Cardiac muscle cell (in vitro differentiated cells and primary cell): ENCODE measurements around the gene ACAA2. TPM values are rescaled to one million over a fixed set of nuclear protein-coding genes. Genes with fewer than 3 reads are reported as not detected.

Experiments used
- DNase-seq, 2 donors: peaks; one replicate each; pipeline versions ENCODE4 v3.0.0 to v3.0.0-alpha.2; 2010 to 2017; ENCODE audit warnings: low read depth in 1 of 2, low spot score in 1 of 2
- H3K27ac ChIP-seq: fragments of 200-600 bp; sonication (generic); 2 replicates; pipeline ENCODE4 v1.5.1; 2016
- H3K27me3 ChIP-seq: fragments of 200-600 bp; sonication (generic); 2 replicates; pipeline ENCODE4 v1.6.0; 2016; ENCODE audit warnings: control low read depth
- H3K36me3 ChIP-seq: fragments of 200-600 bp; sonication (generic); 2 replicates; pipeline ENCODE4 v1.5.1; 2016; ENCODE audit warnings: control low read depth
- H3K4me1 ChIP-seq: fragments of 200-600 bp; sonication (generic); 2 replicates; pipeline ENCODE4 v1.8.1; 2017; ENCODE audit warnings: low read depth, mild to moderate bottlenecking, mixed run types
- H3K4me3 ChIP-seq: fragments of 200-600 bp; sonication (generic); 2 replicates; pipeline ENCODE4 v1.5.1; 2016; ENCODE audit warnings: mild to moderate bottlenecking
- H3K9me3 ChIP-seq: fragments of 200-600 bp; sonication (generic); 2 replicates; pipeline ENCODE4 v1.5.1; 2017; ENCODE audit warnings: low read depth, mild to moderate bottlenecking, control low read depth
- polyA plus RNA-seq: library from polyadenylated mRNA; unstranded; fragments of >200 nt; fragmentation: Nextera tagmentation; extraction: Ambion mirVana; gene quantifications from 2 replicates; pipeline ENCODE4 v1.2.1, GENCODE V29; 2016
- total RNA-seq: library from RNA; depleted of rRNA; stranded (reverse); fragments of >200 nt; gene quantifications from 2 replicates; pipeline ENCODE4 v1.2.3, GENCODE V29; 2016
- TF ChIP-seq, protein P1 (sequence below): IDR thresholded peaks from 2 replicates; pipeline ENCODE4 v1.5.1; 2012; ENCODE audit warnings: low read depth, mild to moderate bottlenecking, low read length

Gene ACAA2
- total and polyA plus RNA-seq, 2 experiments from 2014 or later = 68.7 to 150 TPM

GRCh38 chr18:49739275-49739674, 74.1 kb downstream of the ACAA2 start:
- TF ChIP-seq, protein P1, sequence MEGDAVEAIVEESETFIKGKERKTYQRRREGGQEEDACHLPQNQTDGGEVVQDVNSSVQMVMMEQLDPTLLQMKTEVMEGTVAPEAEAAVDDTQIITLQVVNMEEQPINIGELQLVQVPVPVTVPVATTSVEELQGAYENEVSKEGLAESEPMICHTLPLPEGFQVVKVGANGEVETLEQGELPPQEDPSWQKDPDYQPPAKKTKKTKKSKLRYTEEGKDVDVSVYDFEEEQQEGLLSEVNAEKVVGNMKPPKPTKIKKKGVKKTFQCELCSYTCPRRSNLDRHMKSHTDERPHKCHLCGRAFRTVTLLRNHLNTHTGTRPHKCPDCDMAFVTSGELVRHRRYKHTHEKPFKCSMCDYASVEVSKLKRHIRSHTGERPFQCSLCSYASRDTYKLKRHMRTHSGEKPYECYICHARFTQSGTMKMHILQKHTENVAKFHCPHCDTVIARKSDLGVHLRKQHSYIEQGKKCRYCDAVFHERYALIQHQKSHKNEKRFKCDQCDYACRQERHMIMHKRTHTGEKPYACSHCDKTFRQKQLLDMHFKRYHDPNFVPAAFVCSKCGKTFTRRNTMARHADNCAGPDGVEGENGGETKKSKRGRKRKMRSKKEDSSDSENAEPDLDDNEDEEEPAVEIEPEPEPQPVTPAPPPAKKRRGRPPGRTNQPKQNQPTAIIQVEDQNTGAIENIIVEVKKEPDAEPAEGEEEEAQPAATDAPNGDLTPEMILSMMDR = no peak
- no peak overlapping the region for H3K4me3 ChIP-seq
- no peak for DNase-seq
- H3K27ac ChIP-seq = no peak overlapping the region
- H3K4me1 ChIP-seq = no peaks in the 10 kb centered on the region
- no peaks in the 10 kb centered on the region for H3K27me3 ChIP-seq
- H3K9me3 ChIP-seq = no peaks in the 10 kb centered on the region
- H3K36me3 ChIP-seq = no peaks in the 10 kb centered on the region

- no peak overlapping the region for H3K4me3 ChIP-seq
- H3K9me3 ChIP-seq = no peaks in the 10 kb centered on the region
- H3K36me3 ChIP-seq = no peaks in the 10 kb centered on the region
- H3K27me3 ChIP-seq = no peaks in the 10 kb centered on the region
- H3K27ac ChIP-seq = no peak overlapping the region
- TF ChIP-seq, protein P1 = no peak
- no peaks in the 10 kb centered on the region for H3K4me1 ChIP-seq
- DNase-seq = no peak
These were observed 74.6 kb downstream of the ACAA2 start for GRCh38 chr18:49738721-49739120.

DNA sequence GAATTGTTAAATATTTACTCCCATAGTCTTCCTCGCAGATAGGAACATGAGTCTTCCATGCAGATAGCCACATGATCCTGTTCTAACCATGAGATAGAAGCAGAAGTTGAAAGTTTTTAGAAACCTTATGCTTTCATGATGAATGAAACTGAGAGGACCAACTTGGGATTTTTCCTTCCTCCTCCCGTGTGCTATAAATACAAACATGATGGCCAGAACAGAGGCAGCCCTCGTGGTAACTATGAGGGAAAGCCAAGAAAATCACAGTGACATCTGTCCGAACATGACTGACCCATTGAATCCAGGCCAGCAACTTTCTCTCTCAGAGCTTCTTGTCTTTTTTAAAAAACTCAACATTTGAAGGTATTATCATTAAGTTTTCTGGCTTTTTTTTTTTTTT, 78.5 kb downstream of the ACAA2 start:
- no peak overlapping the region for H3K27ac ChIP-seq
- no peak overlapping the region for H3K4me3 ChIP-seq
- TF ChIP-seq, protein P1 = no peak
- no peak for DNase-seq
- H3K9me3 ChIP-seq = no peaks in the 10 kb centered on the region
- H3K27me3 ChIP-seq = no peaks in the 10 kb centered on the region
- no peaks in the 10 kb centered on the region for H3K36me3 ChIP-seq
- peaks cover 19% of the 10 kb centered on the region for H3K4me1 ChIP-seq

DNA sequence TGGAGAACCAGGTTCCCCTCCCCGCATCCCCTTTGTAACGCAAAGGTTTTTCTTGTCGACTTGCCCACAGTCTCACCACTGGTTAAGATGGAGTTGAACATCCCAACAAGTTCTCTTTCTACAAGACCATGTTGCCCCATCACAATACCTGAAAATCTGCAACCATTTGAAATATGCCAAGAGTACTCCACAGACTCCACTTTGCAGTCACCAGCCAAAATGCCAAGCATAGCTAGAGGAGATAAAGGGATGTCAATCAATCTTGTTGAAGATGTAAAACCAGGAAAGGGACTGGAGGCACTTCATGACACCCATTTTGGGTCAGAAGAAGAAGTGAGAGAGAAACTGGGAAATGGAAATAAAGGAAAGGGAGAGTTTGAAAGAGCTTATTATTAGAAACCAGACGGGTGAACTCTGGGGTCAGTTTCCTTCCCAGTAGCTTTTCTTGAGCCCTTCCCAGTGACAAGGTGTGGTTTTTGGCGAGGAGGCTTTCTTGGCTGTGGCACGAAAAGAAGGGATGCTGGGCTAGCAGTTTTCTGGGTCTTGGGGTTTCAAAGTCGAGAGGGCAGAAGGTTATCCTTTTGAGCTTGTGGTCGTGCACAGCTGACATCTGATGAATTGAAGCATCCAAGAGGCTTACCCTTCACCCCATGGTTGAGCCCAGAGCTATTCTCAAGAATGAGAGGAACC, 79.3 kb downstream of the ACAA2 start:
- TF ChIP-seq, protein P1 = no peak

GRCh38 chr18:49733321-49733720, 80.0 kb downstream of the ACAA2 start:
- TF ChIP-seq, protein P1 = no peak
- Histone ChIP-seq H3K4me1 (peaks cover 19% of the 10 kb centered on the region), H3K27me3 (no peaks in the 10 kb centered on the region)

More for the DNA sequence above, 79.3 kb downstream of the ACAA2 start:
- no peak overlapping the region for H3K27ac ChIP-seq
- H3K36me3 ChIP-seq = no peaks in the 10 kb centered on the region
- H3K4me1 ChIP-seq = peaks cover 19% of the 10 kb centered on the region
- H3K27me3 ChIP-seq = no peaks in the 10 kb centered on the region
- DNase-seq = no peak
- H3K9me3 ChIP-seq = no peaks in the 10 kb centered on the region
- no peak overlapping the region for H3K4me3 ChIP-seq

More at GRCh38 chr18:49733321-49733720, 80.0 kb downstream of the ACAA2 start:
- no peak for DNase-seq
- Histone ChIP-seq H3K27ac (no peak overlapping the region), H3K9me3 (no peaks in the 10 kb centered on the region), H3K36me3 (no peaks in the 10 kb centered on the region), H3K4me3 (no peak overlapping the region)
